ENCODE results near the gene THSD4. TPM values are rescaled to one million over a fixed set of nuclear protein-coding genes. Genes with fewer than 3 reads are reported as not detected.

Gene THSD4
- total RNA-seq, 4 donors from 2014 or later, result 10.7 to 59.5 (median 49.0) TPM

GRCh38 chr15:71781965-71782265, 666.6 kb downstream of the THSD4 start:
- DNase-seq, result no peak

GRCh38 chr15:71782422-71783165, 667.3 kb downstream of the THSD4 start:
- Histone ChIP-seq H3K27ac (no peak overlapping the region), H3K9me3 (no peaks in the 10 kb centered on the region), H3K4me3 (no peak overlapping the region), H3K27me3 (no peaks in the 10 kb centered on the region), H3K4me1 (no peaks in the 10 kb centered on the region), H3K36me3 (no peaks in the 10 kb centered on the region)
- no peak for DNase-seq
- TF ChIP-seq, protein P1, sequence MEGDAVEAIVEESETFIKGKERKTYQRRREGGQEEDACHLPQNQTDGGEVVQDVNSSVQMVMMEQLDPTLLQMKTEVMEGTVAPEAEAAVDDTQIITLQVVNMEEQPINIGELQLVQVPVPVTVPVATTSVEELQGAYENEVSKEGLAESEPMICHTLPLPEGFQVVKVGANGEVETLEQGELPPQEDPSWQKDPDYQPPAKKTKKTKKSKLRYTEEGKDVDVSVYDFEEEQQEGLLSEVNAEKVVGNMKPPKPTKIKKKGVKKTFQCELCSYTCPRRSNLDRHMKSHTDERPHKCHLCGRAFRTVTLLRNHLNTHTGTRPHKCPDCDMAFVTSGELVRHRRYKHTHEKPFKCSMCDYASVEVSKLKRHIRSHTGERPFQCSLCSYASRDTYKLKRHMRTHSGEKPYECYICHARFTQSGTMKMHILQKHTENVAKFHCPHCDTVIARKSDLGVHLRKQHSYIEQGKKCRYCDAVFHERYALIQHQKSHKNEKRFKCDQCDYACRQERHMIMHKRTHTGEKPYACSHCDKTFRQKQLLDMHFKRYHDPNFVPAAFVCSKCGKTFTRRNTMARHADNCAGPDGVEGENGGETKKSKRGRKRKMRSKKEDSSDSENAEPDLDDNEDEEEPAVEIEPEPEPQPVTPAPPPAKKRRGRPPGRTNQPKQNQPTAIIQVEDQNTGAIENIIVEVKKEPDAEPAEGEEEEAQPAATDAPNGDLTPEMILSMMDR (IDR thresholded peaks at IDR 0.05), result no peak
- TF ChIP-seq POLR2A (IDR thresholded peaks at IDR 0.05), result no peak

More at GRCh38 chr15:71781965-71782265, 666.6 kb downstream of the THSD4 start:
- Histone ChIP-seq H3K27me3 (no peaks in the 10 kb centered on the region), H3K4me3 (no peak overlapping the region), H3K27ac (no peak overlapping the region), H3K9me3 (no peaks in the 10 kb centered on the region), H3K4me1 (no peaks in the 10 kb centered on the region), H3K36me3 (no peaks in the 10 kb centered on the region)
- TF ChIP-seq, protein P1 (IDR thresholded peaks at IDR 0.05), result no peak
- no peak for TF ChIP-seq POLR2A (IDR thresholded peaks at IDR 0.05)

- TF ChIP-seq, protein P1 (IDR thresholded peaks at IDR 0.05), result peak in 2 of 6 experiments; percentile 4 to 22
- TF ChIP-seq POLR2A (IDR thresholded peaks at IDR 0.05), result no peak
- Histone ChIP-seq H3K27ac (no peak overlapping the region), H3K27me3 (no peaks in the 10 kb centered on the region), H3K4me3 (no peak overlapping the region), H3K4me1 (peaks cover 0 to 10% (median 0%) of the 10 kb centered on the region in 4 donors), H3K9me3 (no peaks in the 10 kb centered on the region), H3K36me3 (no peaks in the 10 kb centered on the region)
- no peak for DNase-seq
Measured at GRCh38 chr15:71784719-71785118, 669.4 kb downstream of the THSD4 start.

GRCh38 chr15:71785996-71786395, 670.7 kb downstream of the THSD4 start:
- DNase-seq, result no peak
- no peak overlapping the region for H3K4me3 ChIP-seq
- no peak for TF ChIP-seq POLR2A (IDR thresholded peaks at IDR 0.05)
- TF ChIP-seq, protein P1 (IDR thresholded peaks at IDR 0.05), result no peak
- H3K27me3 ChIP-seq, result no peaks in the 10 kb centered on the region
- no peaks in the 10 kb centered on the region for H3K36me3 ChIP-seq
- peaks cover 0 to 13% (median 3%) of the 10 kb centered on the region in 4 donors for H3K4me1 ChIP-seq
- H3K27ac ChIP-seq, result no peak overlapping the region
- no peaks in the 10 kb centered on the region for H3K9me3 ChIP-seq

GRCh38 chr15:71786673-71787072, 671.4 kb downstream of the THSD4 start:
- Histone ChIP-seq H3K4me3 (no peak overlapping the region), H3K4me1 (peaks cover 0 to 13% (median 3%) of the 10 kb centered on the region in 4 donors), H3K27me3 (no peaks in the 10 kb centered on the region), H3K9me3 (no peaks in the 10 kb centered on the region), H3K36me3 (no peaks in the 10 kb centered on the region), H3K27ac (no peak overlapping the region)
- DNase-seq, result no peak
- TF ChIP-seq POLR2A (IDR thresholded peaks at IDR 0.05), result no peak
- TF ChIP-seq, protein P1 (IDR thresholded peaks at IDR 0.05), result no peak
